GM21576 (cell line): ENCODE measurements around the gene CHRDL2.

ENCODE experiments used
- ATAC-seq: cut with Tn5 transposase; IDR thresholded peaks from one replicate; pipeline ENCODE4 v1.9.1; 2021; ENCODE audit warnings: mild to moderate bottlenecking, moderate library complexity; ENCODE audit not compliant: unreplicated experiment

CHRDL2 gene

GRCh38 chr11:74685905-74686304 lies 45.3 kb downstream of the CHRDL2 start:
- no peak for ATAC-seq

DNA sequence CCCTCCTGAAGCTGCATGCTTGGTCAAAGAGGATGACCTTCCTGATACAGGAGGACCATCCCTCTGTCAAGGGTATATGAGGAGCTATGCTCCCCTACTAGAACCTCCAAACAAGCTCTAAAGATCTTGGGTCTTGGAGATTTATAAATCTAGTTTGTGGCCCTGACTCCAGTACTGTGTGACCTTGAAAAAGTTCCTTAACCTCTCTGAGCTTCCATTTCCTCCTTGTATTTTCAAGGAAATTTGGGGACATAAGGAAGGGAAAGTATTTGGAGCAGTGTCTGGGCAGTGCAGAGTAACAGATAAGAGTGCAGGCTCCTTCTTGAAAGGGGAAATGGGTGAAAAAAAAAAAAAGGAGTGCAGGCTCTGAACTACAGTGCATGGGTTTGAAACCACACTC lies 45.9 kb downstream of the CHRDL2 start:
- no peak for ATAC-seq

- no peak for ATAC-seq
Measured at GRCh38 chr11:74684661-74685060, 46.6 kb downstream of the CHRDL2 start.

- ATAC-seq = no peak
Measured at GRCh38 chr11:74683941-74684481, 47.2 kb downstream of the CHRDL2 start.

DNA sequence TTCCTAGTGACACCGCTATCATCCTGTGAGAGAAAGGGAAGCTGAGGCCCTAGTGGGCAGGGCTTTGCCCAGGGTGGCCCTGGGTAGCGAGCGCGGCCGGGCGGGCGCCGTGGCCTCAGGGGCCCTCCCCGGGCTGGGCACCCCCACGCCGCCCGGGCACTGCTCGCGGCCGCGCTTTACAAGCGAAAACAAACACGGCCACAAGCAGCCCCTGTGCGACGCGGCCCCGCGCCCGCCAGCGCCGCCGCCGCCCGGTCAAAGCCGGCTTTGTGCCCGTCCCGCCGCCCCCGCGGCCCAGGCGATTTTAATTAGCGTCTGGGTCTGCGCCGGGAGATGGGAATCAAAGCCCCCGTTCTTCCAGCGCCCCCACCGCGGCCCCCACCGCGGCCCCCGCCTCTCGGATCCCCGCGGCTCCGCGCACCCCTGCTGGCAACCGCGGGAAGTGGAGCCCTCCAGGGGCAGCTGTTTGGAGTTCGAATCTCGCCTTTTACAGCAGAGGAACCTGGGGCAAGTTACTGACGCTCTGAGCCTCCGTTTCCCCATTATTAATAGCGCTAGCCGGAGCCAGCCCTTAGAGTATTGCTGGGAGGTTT lies 47.9 kb downstream of the CHRDL2 start:
- ATAC-seq = no peak

- no peak for ATAC-seq
Measured at GRCh38 chr11:74682731-74683278, 48.4 kb downstream of the CHRDL2 start.

GRCh38 chr11:74681686-74682651 lies 49.3 kb downstream of the CHRDL2 start:
- ATAC-seq = no peak

DNA sequence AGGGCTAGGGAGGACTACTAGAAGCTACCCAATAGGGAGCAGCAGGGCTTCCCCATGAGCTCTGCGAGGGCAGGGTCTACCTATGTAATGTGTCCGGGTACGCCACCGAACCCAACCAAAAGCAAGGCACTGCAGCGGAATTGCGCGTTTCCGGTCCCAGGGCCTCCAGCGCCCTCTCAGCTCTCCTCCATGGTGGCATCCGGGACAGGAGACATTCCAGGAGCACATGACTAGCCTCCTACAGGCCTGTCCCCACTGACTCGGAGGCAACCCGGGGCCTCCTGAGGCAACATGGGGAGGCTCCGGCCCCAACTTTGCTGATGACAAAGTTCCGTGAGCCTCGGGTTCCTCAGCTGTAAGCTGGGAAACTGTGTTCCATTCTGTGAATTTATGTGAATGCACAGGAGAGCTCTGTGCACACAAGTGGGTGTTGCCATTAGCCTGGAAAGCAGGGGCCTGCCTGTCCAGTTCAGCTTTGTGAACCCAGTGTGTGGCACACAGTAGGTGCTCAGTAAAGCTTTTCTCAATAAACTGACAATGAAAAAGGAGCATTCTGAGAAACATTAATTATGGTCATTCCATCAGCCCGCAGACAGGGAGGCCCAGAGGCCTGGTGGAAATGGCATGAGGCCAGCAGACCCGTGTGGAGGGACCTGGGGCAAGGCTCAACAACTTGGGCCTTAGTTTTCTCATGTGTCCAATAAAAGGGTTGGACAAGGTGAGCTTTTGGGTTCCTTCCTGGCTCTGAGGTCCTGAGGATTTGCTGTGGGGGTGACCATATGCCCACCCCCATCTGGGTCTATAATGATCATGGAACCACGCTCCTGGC lies 50.3 kb downstream of the CHRDL2 start:
- ATAC-seq = no peak

GRCh38 chr11:74680035-74680671 lies 51.1 kb downstream of the CHRDL2 start:
- ATAC-seq = no peak

GRCh38 chr11:74679513-74679865 lies 51.7 kb downstream of the CHRDL2 start:
- no peak for ATAC-seq

GRCh38 chr11:74678591-74679512 lies 52.4 kb downstream of the CHRDL2 start:
- ATAC-seq = no peak

DNA sequence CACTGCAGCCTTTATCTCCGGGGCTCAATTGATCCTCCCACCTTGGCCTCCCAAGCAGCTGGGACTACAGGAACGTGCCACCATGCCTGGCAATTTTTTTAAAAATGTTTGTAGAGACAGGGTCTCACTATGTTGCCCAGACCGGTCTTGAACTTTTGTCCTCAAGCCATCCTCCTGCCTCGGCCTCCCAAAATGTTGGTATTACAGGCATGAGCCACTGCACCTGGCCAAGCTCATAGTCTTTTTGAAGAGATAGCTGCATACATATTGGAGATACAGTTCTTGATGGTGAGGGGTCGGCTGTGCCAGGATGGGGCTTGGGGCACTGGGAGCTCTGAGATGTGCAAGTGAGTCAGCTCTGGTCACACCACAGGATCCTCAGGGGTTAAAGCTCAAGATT lies 53.2 kb downstream of the CHRDL2 start:
- ATAC-seq = no peak

- no peak for ATAC-seq
Measured at GRCh38 chr11:74677131-74677530, 54.1 kb downstream of the CHRDL2 start.

GRCh38 chr11:74676596-74676995 lies 54.6 kb downstream of the CHRDL2 start:
- no peak for ATAC-seq

GRCh38 chr11:74675761-74676160 lies 55.5 kb downstream of the CHRDL2 start:
- no peak for ATAC-seq

GRCh38 chr11:74673693-74674360 lies 57.4 kb downstream of the CHRDL2 start:
- no peak for ATAC-seq

- ATAC-seq = no peak
Measured at GRCh38 chr11:74672956-74673692, 58.1 kb downstream of the CHRDL2 start.

DNA sequence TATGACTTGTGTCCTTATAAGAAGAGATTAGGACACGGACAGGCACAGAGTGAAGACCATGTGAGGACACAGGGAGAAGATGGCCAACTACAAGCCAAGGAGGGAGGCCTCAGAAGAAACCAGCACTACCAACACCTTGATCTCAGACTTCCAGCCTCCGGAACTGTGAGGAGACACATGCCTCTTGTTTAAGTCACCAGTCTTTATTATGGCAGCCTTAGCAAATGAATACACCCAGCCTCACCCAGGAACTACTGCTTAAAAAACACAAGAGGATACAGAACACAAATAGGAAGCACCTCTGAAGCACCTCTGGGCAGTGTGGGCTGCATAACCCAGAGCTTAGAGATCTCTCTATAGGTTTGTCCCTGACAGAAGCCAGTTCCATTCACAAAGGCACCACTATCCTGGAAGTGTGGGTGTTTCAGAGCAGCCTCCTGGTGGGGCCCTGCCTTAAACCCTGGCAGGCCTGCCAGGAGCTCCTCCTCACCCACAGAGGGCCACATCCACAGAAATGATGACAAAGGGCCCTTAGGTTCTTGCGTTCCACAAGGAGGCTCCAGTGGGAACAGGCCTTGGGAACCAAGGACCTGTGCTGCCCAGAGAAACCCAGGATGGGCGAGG lies 58.8 kb downstream of the CHRDL2 start:
- ATAC-seq = no peak
